CD8-positive, alpha-beta memory T cell (primary cell): ENCODE results near the gene ADCY7. TPM values are rescaled to one million over a fixed set of nuclear protein-coding genes. Genes with fewer than 3 reads are reported as not detected.

Experiments
- CTCF ChIA-PET: fragments of 350-600 bp; sonication (Branson Sonifier 250); formaldehyde crosslinking; loops from one replicate; lab custom pipeline; 2021; ENCODE audit warnings: antibody characterized with exemption; lab: Charles Lee
- POLR2A ChIA-PET: fragments of 350-600 bp; sonication (Branson Sonifier 250); formaldehyde crosslinking; loops from one replicate; lab custom pipeline; 2021; ENCODE audit warnings: antibody characterized with exemption; lab: Charles Lee
- DNase-seq, 5 donors: peaks; one replicate each; pipeline versions ENCODE4 v3.0.0 to v3.0.0-alpha.2; 2020 to 2022; ENCODE audit warnings: mixed read lengths in 1 of 5
- H3K27ac ChIP-seq: one replicate; pipeline ENCODE4 v1.7.0; 2013; ENCODE audit warnings: low read depth, mild to moderate bottlenecking, low read length, moderate library complexity
- H3K27me3 ChIP-seq: 2 replicates; pipeline ENCODE4 v1.7.0; 2013; ENCODE audit warnings: low read length, mild to moderate bottlenecking; ENCODE audit not compliant: insufficient read depth, poor library complexity, severe bottlenecking
- H3K36me3 ChIP-seq: 2 replicates; pipeline ENCODE4 v1.7.0; 2013; ENCODE audit warnings: mild to moderate bottlenecking, low read length, moderate library complexity; ENCODE audit not compliant: insufficient read depth
- H3K4me1 ChIP-seq: 2 replicates; pipeline ENCODE4 v1.7.0; 2013; ENCODE audit warnings: mild to moderate bottlenecking, low read length, moderate library complexity; ENCODE audit not compliant: insufficient read depth
- H3K4me3 ChIP-seq: 2 replicates; pipeline ENCODE4 v1.7.0; 2013; ENCODE audit warnings: mild to moderate bottlenecking, low read length
- H3K9me3 ChIP-seq: 2 replicates; pipeline ENCODE4 v1.7.0; 2013; ENCODE audit warnings: mild to moderate bottlenecking, low read length
- H3K27ac Mint-ChIP-seq, 8 donors: one replicate each; pipeline ENCODE4 v1.8.0; 2020 to 2021; ENCODE audit warnings: mixed read lengths in 8 of 8, mild to moderate bottlenecking in 6 of 8, inconsistent platforms in 3 of 8, moderate library complexity in 3 of 8
- H3K27me3 Mint-ChIP-seq, 2 donors: one replicate each; pipeline ENCODE4 v1.8.0; 2020 to 2021; ENCODE audit warnings: mixed read lengths in 2 of 2, mild to moderate bottlenecking in 1 of 2, moderate library complexity in 1 of 2
- H3K36me3 Mint-ChIP-seq, 3 donors: one replicate each; pipeline ENCODE4 v1.8.0; 2020 to 2021; ENCODE audit warnings: mixed read lengths in 3 of 3, inconsistent platforms in 1 of 3, mild to moderate bottlenecking in 1 of 3
- H3K4me1 Mint-ChIP-seq, 3 donors: one replicate each; pipeline ENCODE4 v1.8.0; 2020 to 2021; ENCODE audit warnings: mixed read lengths in 3 of 3, inconsistent platforms in 1 of 3, mild to moderate bottlenecking in 1 of 3
- H3K4me3 Mint-ChIP-seq, 7 donors: one replicate each; pipeline ENCODE4 v1.8.0; 2020 to 2021; ENCODE audit warnings: mixed read lengths in 7 of 7, mild to moderate bottlenecking in 6 of 7, moderate library complexity in 4 of 7, inconsistent platforms in 2 of 7
- H3K9me3 Mint-ChIP-seq, 5 donors: one replicate each; pipeline ENCODE4 v1.8.0; 2020 to 2022; ENCODE audit warnings: mixed read lengths in 5 of 5, mild to moderate bottlenecking in 3 of 5, moderate library complexity in 2 of 5, inconsistent platforms in 1 of 5
- polyA plus RNA-seq: library from polyadenylated mRNA; unstranded; fragments of 300-500 nt; fragmentation: Illumina TruSeq; gene quantifications from one replicate; pipeline ENCODE4 v1.2.3, GENCODE V29; 2021
- total RNA-seq, 2 experiments: library from RNA; stranded (reverse); gene quantifications; one replicate each; pipeline ENCODE4 v1.2.3, GENCODE V29; 2021

ADCY7 gene
- total and polyA plus RNA-seq, 3 experiments from 2014 or later, result 76.6 to 88.1 (median 83.4) TPM

DNA sequence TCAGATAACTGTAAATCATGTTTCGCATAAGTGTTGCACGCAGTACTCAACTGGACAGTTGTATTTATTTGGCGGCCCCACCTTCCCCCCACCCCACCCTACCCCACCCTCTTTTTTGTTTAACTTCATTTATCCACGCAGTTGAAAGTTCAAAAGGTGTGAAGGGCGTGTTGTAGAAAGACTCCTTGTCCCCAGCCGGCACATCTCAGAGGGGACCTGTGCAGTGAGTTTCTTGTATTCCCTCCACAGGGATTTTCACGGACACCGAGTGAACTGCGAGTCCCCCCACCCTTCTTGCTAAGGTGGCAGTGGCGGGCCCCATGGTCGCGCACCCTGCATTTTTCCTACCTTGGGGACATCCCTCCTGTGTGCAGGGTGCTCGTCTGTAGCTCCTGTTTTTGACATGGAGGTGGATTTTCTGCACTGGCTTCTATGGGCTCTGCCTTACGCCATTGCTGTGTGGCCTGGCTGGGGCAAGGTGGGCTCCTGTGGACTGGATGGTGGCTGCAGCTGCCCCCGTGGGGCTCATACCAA lies 36.2 kb downstream of the ADCY7 start:
- H3K36me3 Mint-ChIP-seq, result peaks cover 0 to 84% (median 0%) of the 10 kb centered on the region in 3 donors
- H3K27ac ChIP-seq, result no peak overlapping the region
- H3K9me3 ChIP-seq, result no peaks in the 10 kb centered on the region
- no peaks in the 10 kb centered on the region for H3K27me3 Mint-ChIP-seq
- POLR2A ChIA-PET, result no interaction called here
- CTCF ChIA-PET, result no interaction called here
- H3K4me1 ChIP-seq, result no peaks in the 10 kb centered on the region
- peaks cover 41% of the 10 kb centered on the region for H3K36me3 ChIP-seq
- H3K4me3 ChIP-seq, result no peak overlapping the region
- peaks cover 0 to 1% (median 0%) of the 10 kb centered on the region in 3 donors for H3K4me1 Mint-ChIP-seq
- DNase-seq, result peak in 1 of 5 donors; percentile 28
- H3K4me3 Mint-ChIP-seq, result no peak overlapping the region
- no peaks in the 10 kb centered on the region for H3K9me3 Mint-ChIP-seq
- H3K27ac Mint-ChIP-seq, result peak overlapping the region in 4 of 8 donors; percentile 5 to 95 (median 50)
- no peaks in the 10 kb centered on the region for H3K27me3 ChIP-seq

- POLR2A ChIA-PET, result no interaction called here
- no peaks in the 10 kb centered on the region for H3K9me3 Mint-ChIP-seq
- Histone ChIP-seq H3K27ac (no peak overlapping the region), H3K9me3 (no peaks in the 10 kb centered on the region), H3K4me3 (no peak overlapping the region), H3K36me3 (peaks cover 40% of the 10 kb centered on the region), H3K4me1 (no peaks in the 10 kb centered on the region), H3K27me3 (no peaks in the 10 kb centered on the region)
- H3K27me3 Mint-ChIP-seq, result no peaks in the 10 kb centered on the region
- peak in 1 of 5 donors; percentile 13 for DNase-seq
- peak overlapping the region in 6 of 8 donors; percentile 5 to 95 (median 70) for H3K27ac Mint-ChIP-seq
- CTCF ChIA-PET, result no interaction called here
- H3K4me3 Mint-ChIP-seq, result no peak overlapping the region
- H3K36me3 Mint-ChIP-seq, result peaks cover 0 to 86% (median 0%) of the 10 kb centered on the region in 3 donors
- peaks cover 0 to 1% (median 0%) of the 10 kb centered on the region in 3 donors for H3K4me1 Mint-ChIP-seq
These were observed 36.8 kb downstream of the ADCY7 start for GRCh38 chr16:50303041-50303604.

DNA sequence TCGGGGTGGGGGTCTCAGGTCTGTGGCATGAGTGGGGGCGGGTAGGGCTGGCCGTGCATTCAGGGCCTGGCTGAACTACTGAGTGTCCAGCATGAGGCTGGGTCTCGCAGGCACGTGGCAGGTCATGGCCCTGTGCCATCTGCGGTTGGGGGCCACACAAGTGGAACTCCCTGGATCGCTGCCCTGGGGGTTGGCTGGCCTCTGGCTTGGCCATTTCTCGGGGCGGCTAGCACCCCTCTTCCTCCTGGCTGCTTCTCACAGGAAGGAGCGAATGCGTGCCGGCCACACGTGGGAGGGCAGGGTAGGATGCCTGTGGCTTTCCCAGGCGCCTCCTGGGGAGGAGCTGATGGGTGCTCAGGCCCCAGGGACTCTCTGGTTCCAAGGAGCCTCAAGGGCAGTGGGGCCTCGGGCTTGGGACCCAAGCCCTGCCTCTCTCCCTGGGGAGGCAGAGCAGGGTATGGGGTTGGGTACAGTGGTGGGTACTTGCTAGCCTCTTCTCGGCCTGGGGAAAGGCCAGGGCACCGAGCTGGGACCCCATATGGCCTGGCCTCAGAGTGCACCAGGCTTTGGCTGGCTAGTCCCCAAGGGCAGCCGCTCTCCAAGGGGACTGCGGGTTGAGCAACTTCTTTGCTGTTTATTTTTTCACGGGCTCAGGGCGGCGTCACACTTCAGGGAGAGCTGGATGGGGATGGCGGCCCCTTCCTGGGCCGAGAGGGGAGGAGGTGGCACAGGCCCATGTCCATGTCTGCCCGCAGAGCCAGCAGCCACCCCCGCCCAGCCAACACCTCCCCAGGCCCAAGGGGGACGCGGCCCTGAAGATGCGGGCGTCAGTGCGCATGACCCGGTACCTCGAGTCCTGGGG lies 37.5 kb downstream of the ADCY7 start:
- H3K27ac ChIP-seq, result no peak overlapping the region
- H3K36me3 Mint-ChIP-seq, result peaks cover 0 to 85% (median 0%) of the 10 kb centered on the region in 3 donors
- no peak overlapping the region for H3K4me3 ChIP-seq
- H3K36me3 ChIP-seq, result peaks cover 45% of the 10 kb centered on the region
- DNase-seq, result peak in 1 of 5 donors; percentile 38
- ChIA-PET POLR2A (no interaction called here), CTCF (no interaction called here)
- H3K9me3 Mint-ChIP-seq, result no peaks in the 10 kb centered on the region
- no peaks in the 10 kb centered on the region for H3K27me3 Mint-ChIP-seq
- H3K27ac Mint-ChIP-seq, result peak overlapping the region in 5 of 8 donors; percentile 5 to 73 (median 58)
- peaks cover 0 to 1% (median 0%) of the 10 kb centered on the region in 3 donors for H3K4me1 Mint-ChIP-seq
- no peak overlapping the region for H3K4me3 Mint-ChIP-seq
- H3K27me3 ChIP-seq, result no peaks in the 10 kb centered on the region
- no peaks in the 10 kb centered on the region for H3K4me1 ChIP-seq
- H3K9me3 ChIP-seq, result no peaks in the 10 kb centered on the region

DNA sequence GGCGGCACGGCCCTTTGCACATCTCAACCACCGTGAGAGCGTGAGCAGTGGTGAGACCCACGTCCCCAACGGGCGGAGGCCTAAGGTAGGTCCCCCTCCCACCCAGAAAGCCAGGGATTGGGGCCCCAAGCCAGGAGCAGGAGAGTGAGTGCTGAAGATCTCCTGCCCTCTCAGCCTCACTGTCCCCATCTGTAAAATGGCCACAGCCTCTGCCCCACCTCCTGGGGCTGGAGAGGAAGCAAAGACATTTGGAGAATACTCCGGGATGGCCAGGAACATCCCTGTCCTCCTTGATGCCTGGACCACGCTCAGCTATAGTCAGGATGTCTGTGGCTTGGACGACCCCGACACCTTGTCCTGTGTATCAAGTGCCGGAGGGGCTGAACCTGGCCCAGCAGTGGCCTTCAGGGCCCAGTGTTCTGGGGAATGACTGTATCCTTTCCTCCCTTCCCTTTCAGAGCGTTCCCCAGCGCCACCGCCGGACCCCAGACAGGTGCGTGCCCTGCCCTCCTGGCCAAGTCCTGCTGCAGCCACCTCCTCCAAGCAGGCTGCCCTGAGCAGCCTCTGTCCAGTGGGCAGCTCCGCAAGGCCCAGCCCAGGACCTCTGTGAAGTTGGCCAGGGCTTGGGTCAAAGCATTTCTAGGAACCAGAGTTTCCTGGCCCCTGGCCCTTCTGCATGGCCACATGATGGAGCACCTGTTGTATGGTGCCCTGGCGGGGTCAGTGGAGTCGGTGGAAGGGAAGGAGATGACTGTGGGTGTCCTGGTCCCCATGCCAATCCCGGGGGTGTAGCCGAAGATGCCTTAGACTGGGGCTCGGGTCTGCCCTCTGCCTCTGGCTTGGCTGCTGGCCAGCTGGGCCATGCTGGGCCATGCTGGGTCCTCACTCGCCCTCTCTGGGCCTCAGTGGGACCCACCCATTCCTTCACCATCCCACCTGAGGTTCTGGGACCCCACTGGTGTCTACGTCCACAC lies 38.4 kb downstream of the ADCY7 start:
- peaks cover 0 to 1% (median 0%) of the 10 kb centered on the region in 3 donors for H3K4me1 Mint-ChIP-seq
- ChIA-PET POLR2A (interaction anchor here (0.6 kb wide), 1 partner anchor 440 kb away, joined by 9 read pairs; no protein-coding TSS in a partner anchor), CTCF (no interaction called here)
- peaks cover 0 to 87% (median 0%) of the 10 kb centered on the region in 3 donors for H3K36me3 Mint-ChIP-seq
- no peaks in the 10 kb centered on the region for H3K4me1 ChIP-seq
- peaks cover 49% of the 10 kb centered on the region for H3K36me3 ChIP-seq
- no peaks in the 10 kb centered on the region for H3K27me3 Mint-ChIP-seq
- no peaks in the 10 kb centered on the region for H3K9me3 Mint-ChIP-seq
- no peaks in the 10 kb centered on the region for H3K27me3 ChIP-seq
- no peak overlapping the region for H3K27ac Mint-ChIP-seq
- no peak overlapping the region for H3K27ac ChIP-seq
- no peak overlapping the region for H3K4me3 ChIP-seq
- H3K4me3 Mint-ChIP-seq, result no peak overlapping the region
- H3K9me3 ChIP-seq, result no peaks in the 10 kb centered on the region
- peak in 1 of 5 donors; percentile 32 for DNase-seq

- H3K27me3 ChIP-seq, result no peaks in the 10 kb centered on the region
- Mint-ChIP-seq H3K4me1 (peaks cover 0 to 3% (median 0%) of the 10 kb centered on the region in 3 donors), H3K4me3 (no peak overlapping the region), H3K36me3 (peaks cover 0 to 90% (median 4%) of the 10 kb centered on the region in 3 donors), H3K27ac (no peak overlapping the region), H3K27me3 (no peaks in the 10 kb centered on the region), H3K9me3 (no peaks in the 10 kb centered on the region)
- H3K9me3 ChIP-seq, result no peaks in the 10 kb centered on the region
- H3K4me3 ChIP-seq, result no peak overlapping the region
- ChIA-PET CTCF (no interaction called here), POLR2A (no interaction called here)
- peak in 1 of 5 donors; percentile 42 for DNase-seq
- peaks cover 48% of the 10 kb centered on the region for H3K36me3 ChIP-seq
- no peaks in the 10 kb centered on the region for H3K4me1 ChIP-seq
- no peak overlapping the region for H3K27ac ChIP-seq
These were observed 39.2 kb downstream of the ADCY7 start for GRCh38 chr16:50305441-50306061.

DNA sequence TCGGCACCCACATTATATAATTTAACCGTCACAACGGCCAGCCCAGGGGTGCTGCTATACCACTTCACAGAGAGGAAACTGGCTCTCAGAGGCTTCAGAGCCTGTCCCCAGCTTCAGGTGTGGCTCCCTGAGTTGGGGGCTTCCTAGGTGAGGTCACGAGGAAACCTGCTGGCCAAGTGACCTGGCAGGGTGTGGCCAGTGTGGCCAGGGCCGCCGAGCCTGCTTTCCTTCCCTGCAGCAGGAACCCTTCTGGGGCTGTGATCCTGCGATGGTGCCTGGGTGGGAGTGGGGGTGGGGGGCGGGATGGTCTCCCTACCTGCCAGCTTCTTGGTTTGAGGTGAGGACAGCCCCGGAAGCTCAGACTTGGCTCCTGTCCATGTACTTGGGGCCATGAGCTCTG lies 39.9 kb downstream of the ADCY7 start:
- POLR2A ChIA-PET, result no interaction called here
- CTCF ChIA-PET, result interaction anchor here (1.3 kb wide), 1 partner anchor 500 kb away, joined by 3 read pairs; no protein-coding TSS in a partner anchor
- no peaks in the 10 kb centered on the region for H3K9me3 Mint-ChIP-seq

More for the DNA sequence above, 39.9 kb downstream of the ADCY7 start:
- no peak overlapping the region for H3K4me3 ChIP-seq
- H3K9me3 ChIP-seq, result no peaks in the 10 kb centered on the region
- no peaks in the 10 kb centered on the region for H3K4me1 ChIP-seq
- Mint-ChIP-seq H3K36me3 (peaks cover 0 to 88% (median 4%) of the 10 kb centered on the region in 3 donors), H3K27me3 (no peaks in the 10 kb centered on the region), H3K4me1 (peaks cover 0 to 3% (median 0%) of the 10 kb centered on the region in 3 donors), H3K4me3 (no peak overlapping the region), H3K27ac (peak overlapping the region in 5 of 8 donors; percentile 6 to 90 (median 61))
- DNase-seq, result peak in 1 of 5 donors; percentile 22
- peaks cover 44% of the 10 kb centered on the region for H3K36me3 ChIP-seq
- no peak overlapping the region for H3K27ac ChIP-seq
- H3K27me3 ChIP-seq, result no peaks in the 10 kb centered on the region
